Endothelial cell of umbilical vein (primary cell): ENCODE data around the gene SEMA6C. TPM values are rescaled to one million over a fixed set of nuclear protein-coding genes. Genes with fewer than 3 reads are reported as not detected.

Source experiments
- BruUV-seq: library from RNA; stranded (reverse); fragments of 400-500 nt; replicated peaks from 2 replicates; lab custom pipeline; 2021; lab: Mats Ljungman, UMichigan
- CTCF ChIA-PET: fragments of 300-600, 350-600 bp; sonication (Branson Sonifier 250); formaldehyde crosslinking; loops from one replicate; lab custom pipeline; 2021; ENCODE audit warnings: antibody characterized with exemption, inconsistent platforms; lab: Charles Lee
- POLR2A ChIA-PET: fragments of 300-600, 350-600 bp; sonication (Branson Sonifier 250); formaldehyde crosslinking; loops from one replicate; lab custom pipeline; 2021; ENCODE audit warnings: antibody characterized with exemption, inconsistent platforms; lab: Charles Lee
- DNase-seq: peaks from one replicate; pipeline ENCODE4 v3.0.0-alpha.2; 2011; ENCODE audit warnings: low read depth, low spot score
- FAIRE-seq: peaks from 2 replicates; lab custom pipeline; 2011; peaks lifted over from hg19 to GRCh38; lab: Jason Lieb, UNC
- H2AFZ ChIP-seq: 2 replicates; pipeline ENCODE4 v1.6.0; 2012; ENCODE audit warnings: low read depth, low read length, control low read depth, inconsistent platforms
- H3K27ac ChIP-seq: 2 replicates; pipeline ENCODE4 v1.5.1; 2011; ENCODE audit warnings: low read depth, mild to moderate bottlenecking, control low read depth, low read length, moderate library complexity; ENCODE audit not compliant: insufficient read depth
- H3K27me3 ChIP-seq, 2 experiments: 2 replicates each; pipeline versions ENCODE4 v1.6.0 to v1.6.1; 2011; ENCODE audit warnings: low read length in 2 of 2, mixed read lengths in 1 of 2; ENCODE audit not compliant: control insufficient read depth in 2 of 2, insufficient read depth in 2 of 2
- H3K36me3 ChIP-seq, 2 experiments: 2 replicates in 1 of 2; 3 replicates in 1 of 2; pipeline ENCODE4 v1.5.1; 2011; ENCODE audit warnings: low read length in 2 of 2, mild to moderate bottlenecking in 1 of 2, moderate library complexity in 1 of 2; ENCODE audit not compliant: control insufficient read depth in 2 of 2, insufficient read depth in 2 of 2; ENCODE audit errors: extremely low read depth in 1 of 2
- H3K4me1 ChIP-seq: 3 replicates; pipeline ENCODE4 v1.5.1; 2011; ENCODE audit warnings: mild to moderate bottlenecking, low read length; ENCODE audit not compliant: control insufficient read depth, insufficient read depth; ENCODE audit errors: extremely low read depth
- H3K4me2 ChIP-seq: 2 replicates; pipeline ENCODE4 v1.6.1; 2011; ENCODE audit warnings: low read length, control low read depth, mixed read lengths; ENCODE audit not compliant: insufficient read depth
- H3K4me3 ChIP-seq, 3 experiments: fragments of 200-600 bp in 1 of 3; sonication (generic), shearing (Covaris generic) in 1 of 3; replicated peaks in 1 of 3; 2 replicates each; pipeline ENCODE4 v1.5.1; 2011 to 2016; ENCODE audit warnings: control low read depth in 3 of 3, low read length in 3 of 3, mild to moderate bottlenecking in 2 of 3, inconsistent platforms in 1 of 3, low read depth in 1 of 3, moderate library complexity in 1 of 3; ENCODE audit not compliant: insufficient read depth in 1 of 3
- H3K79me2 ChIP-seq: 2 replicates; pipeline ENCODE4 v1.6.0; 2012; ENCODE audit warnings: low read length, inconsistent platforms; ENCODE audit not compliant: control insufficient read depth, insufficient read depth
- H3K9ac ChIP-seq: replicated peaks from 2 replicates; pipeline ENCODE3; 2011; ENCODE audit warnings: low read length, control low read depth; ENCODE audit not compliant: insufficient read depth; ENCODE audit errors: extremely low read depth
- H3K9me1 ChIP-seq: replicated peaks from 3 replicates; pipeline ENCODE4 v1.6.0; 2011; ENCODE audit warnings: mild to moderate bottlenecking, low read length; ENCODE audit not compliant: control insufficient read depth, insufficient read depth; ENCODE audit errors: extremely low read depth
- H3K9me3 ChIP-seq: replicated peaks from 2 replicates; pipeline ENCODE4 v1.5.1; 2012; ENCODE audit warnings: low read length, inconsistent platforms; ENCODE audit not compliant: control insufficient read depth, insufficient read depth
- H4K20me1 ChIP-seq: replicated peaks from 2 replicates; pipeline ENCODE3; 2011; ENCODE audit warnings: mild to moderate bottlenecking, low read length; ENCODE audit not compliant: control insufficient read depth, insufficient read depth; ENCODE audit errors: extremely low read depth
- CTCF ChIP-seq, 2 donors: IDR thresholded peaks; 1 replicate in 1 of 2; 2 replicates in 1 of 2; pipeline ENCODE4 v1.5.1; 2011; ENCODE audit warnings: low read length in 2 of 2, mild to moderate bottlenecking in 2 of 2, moderate library complexity in 2 of 2, control low read depth in 1 of 2, inconsistent platforms in 1 of 2, low read depth in 1 of 2; ENCODE audit not compliant: insufficient read depth in 1 of 2; ENCODE audit errors: extremely low read depth in 1 of 2
- EZH2 ChIP-seq: IDR thresholded peaks from 2 replicates; pipeline ENCODE4 v1.6.1; 2012; ENCODE audit warnings: borderline replicate concordance, low read depth, mild to moderate bottlenecking, moderate library complexity, low read length, inconsistent platforms; ENCODE audit not compliant: severe bottlenecking
- FOS ChIP-seq: IDR thresholded peaks from 2 replicates; pipeline ENCODE4 v1.6.1; 2011; ENCODE audit warnings: mild to moderate bottlenecking, low read length, moderate library complexity, borderline replicate concordance; ENCODE audit not compliant: insufficient read depth
- JUN ChIP-seq: IDR thresholded peaks from 2 replicates; pipeline ENCODE4 v1.6.1; 2011; ENCODE audit warnings: borderline replicate concordance, low read depth; ENCODE audit not compliant: insufficient read length, insufficient read depth
- MAX ChIP-seq: IDR thresholded peaks from 2 replicates; pipeline ENCODE4 v1.6.1; 2011; ENCODE audit not compliant: insufficient read depth, insufficient read length
- MYC ChIP-seq: IDR thresholded peaks from one replicate; pipeline ENCODE4 v1.6.1; 2011; ENCODE audit warnings: mild to moderate bottlenecking, low read depth, low read length
- POLR2A ChIP-seq: IDR thresholded peaks from 2 replicates; pipeline ENCODE4 v1.6.1; 2012; ENCODE audit warnings: low read depth, mild to moderate bottlenecking, control low read depth, low read length
- POLR2AphosphoS5 ChIP-seq: IDR thresholded peaks from 2 replicates; pipeline ENCODE4 v1.6.1; 2012; ENCODE audit warnings: low read depth, mild to moderate bottlenecking, control low read depth, low read length, moderate library complexity; ENCODE audit not compliant: insufficient read depth
- dilution Hi-C: fragments of 300-500 bp; cut with MboI; formaldehyde crosslinking; loops from one replicate; pipeline ENCODE4 v1.15.0; 2019; ENCODE audit warnings: low sequenced_read_pairs; ENCODE audit not compliant: extremely low pct_ligation_motif_present
- intact Hi-C: fragments of 100-400 bp; cut with micrococcal nuclease; formaldehyde crosslinking; loops from one replicate; pipeline ENCODE4 v1.10.0; 2022
- polyA plus RNA-seq, 4 experiments: library from polyadenylated mRNA; depleted of rRNA in 3 of 4; stranded (reverse) in 3 of 4; unstranded in 1 of 4; fragments of >200 nt; gene quantifications; 2 replicates each; pipeline versions ENCODE4 v1.2.1 to v1.2.3, GENCODE V29; 2011 to 2012; ENCODE audit warnings: missing spikeins in 1 of 4
- total RNA-seq: library from RNA; stranded (reverse); gene quantifications from 2 replicates; pipeline ENCODE4 v1.2.3, GENCODE V29; 2021

Gene SEMA6C
- total and polyA plus RNA-seq, 2 donors (not counting 3 experiments of a cell fraction or from before 2014, with no cell fraction given): 53.0 to 71.9 TPM

DNA sequence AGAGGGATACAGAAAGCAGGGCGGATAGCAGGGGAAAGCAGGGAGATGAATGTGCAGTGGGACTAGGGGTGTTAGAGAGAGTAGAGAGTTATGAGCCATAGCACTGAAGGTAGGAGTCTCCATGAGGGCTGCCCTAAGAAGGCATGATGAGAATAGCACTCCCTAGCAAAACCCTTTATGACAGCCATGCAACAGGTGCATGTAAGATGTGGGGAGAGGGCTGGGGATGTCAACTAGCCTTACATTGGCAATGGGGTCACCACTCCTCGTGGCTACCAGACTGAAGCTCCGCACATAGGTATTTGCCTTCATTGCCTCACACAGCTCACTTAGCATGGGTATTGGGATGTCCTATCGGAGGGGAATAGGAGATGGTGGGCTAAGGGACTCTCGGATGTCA, 24.8 kb upstream of the SEMA6C start:
- DNase-seq (no peak), FAIRE-seq (no peak)
- H2AFZ ChIP-seq: no peak overlapping the region
- H3K27ac ChIP-seq: no peak overlapping the region
- no peak overlapping the region for H3K9ac ChIP-seq
- H3K36me3 ChIP-seq: peaks cover 2 to 23% of the 10 kb centered on the region in 2 experiments
- H3K4me2 ChIP-seq: no peak overlapping the region
- no peak overlapping the region for H3K4me3 ChIP-seq
- H4K20me1 ChIP-seq: no peaks in the 10 kb centered on the region
- peaks cover 8% of the 10 kb centered on the region for H3K4me1 ChIP-seq
- BruUV-seq: no TSS peak
- TF ChIP-seq POLR2AphosphoS5 (peak; percentile 24), MAX (no peak)
- dilution Hi-C loops (no loop called here), intact Hi-C loops (no loop called here)
- H3K9me3 ChIP-seq: no peaks in the 10 kb centered on the region
- ChIA-PET CTCF (interaction anchor here (0.9 to 1.4 kb wide), 4 partner anchors 19 to 88 kb away, joined by 3 to 6 read pairs (median 3); partner anchors contain the start of gene VPS72), POLR2A (interaction anchor here (0.5 to 0.7 kb wide), 2 partner anchors 16 to 66 kb away, joined by 3 to 5 read pairs; no protein-coding TSS in a partner anchor)
- peaks cover 11% of the 10 kb centered on the region for H3K79me2 ChIP-seq
- no peaks in the 10 kb centered on the region for H3K27me3 ChIP-seq
- no peaks in the 10 kb centered on the region for H3K9me1 ChIP-seq

DNA sequence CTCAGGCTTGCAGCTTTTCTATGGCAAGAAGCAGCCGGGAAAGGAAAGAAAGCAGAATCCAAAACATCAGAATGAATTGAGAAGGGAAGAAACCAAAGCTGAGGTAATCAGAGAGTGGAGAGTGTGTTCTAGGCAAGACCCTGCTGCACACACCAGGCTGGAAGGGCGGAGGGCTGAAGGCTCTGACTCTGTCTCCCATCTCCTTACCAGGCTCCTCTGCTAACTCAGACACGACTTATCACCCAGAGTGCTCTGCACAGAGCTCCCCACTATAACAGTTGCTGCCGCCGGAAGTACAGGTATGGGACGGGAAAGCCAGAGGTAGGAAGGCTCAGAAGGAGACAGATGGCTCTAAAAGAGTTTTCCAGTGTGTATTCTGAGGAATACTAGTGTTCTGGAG, 20.7 kb upstream of the SEMA6C start:
- dilution Hi-C loops (no loop called here), intact Hi-C loops (no loop called here)
- ChIA-PET CTCF (interaction anchor here (0.9 to 1.4 kb wide), 3 partner anchors 10 to 142 kb away, joined by 3 to 6 read pairs (median 3); no protein-coding TSS in a partner anchor), POLR2A (interaction anchor here (0.6 to 0.7 kb wide), 3 partner anchors 13 to 173 kb away, joined by 3 to 4 read pairs (median 3); no protein-coding TSS in a partner anchor)
- H4K20me1 ChIP-seq: no peaks in the 10 kb centered on the region
- DNase-seq: no peak
- TF ChIP-seq CTCF (IDR thresholded peaks at IDR 0.05; ENCODE audit: extremely low read depth in 1 of 2, insufficient read depth in 1 of 2, low read depth in 1 of 2, low read length in 2 of 2) (no peak), JUN (no peak), FOS (no peak), POLR2AphosphoS5 (no peak), MYC (no peak), EZH2 (no peak), MAX (no peak), POLR2A (no peak)
- H3K9me3 ChIP-seq: no peaks in the 10 kb centered on the region
- H3K36me3 ChIP-seq: peaks cover 0 to 13% of the 10 kb centered on the region in 2 experiments
- FAIRE-seq: no peak
- peaks cover 21% of the 10 kb centered on the region for H3K79me2 ChIP-seq
- no TSS peak for BruUV-seq
- H3K4me2 ChIP-seq: peak overlapping the region; percentile 54
- H3K27me3 ChIP-seq: no peaks in the 10 kb centered on the region
- no peaks in the 10 kb centered on the region for H3K9me1 ChIP-seq
- H3K9ac ChIP-seq: peak overlapping the region; percentile 94
- H2AFZ ChIP-seq: no peak overlapping the region
- H3K4me3 ChIP-seq: peak overlapping the region in 1 of 3 experiments; percentile 89
- H3K27ac ChIP-seq: no peak overlapping the region
- H3K4me1 ChIP-seq: peaks cover 19% of the 10 kb centered on the region
